ENCODE measurements around the gene MRPL42. TPM values are rescaled to one million over a fixed set of nuclear protein-coding genes. Genes with fewer than 3 reads are reported as not detected.

The MRPL42 gene
- total and polyA plus RNA-seq, 4 donors: 24.5 to 53.3 (median 44.6) TPM

GRCh38 chr12:93524386-93525133, 57.2 kb downstream of the MRPL42 start:
- Histone ChIP-seq H3K27ac (ENCODE audit: low read depth in 1 of 2, low read length in 2 of 2) (no peak overlapping the region), H3K4me3 (ENCODE audit: low read length in 2 of 2) (no peak overlapping the region), H3K9me3 (ENCODE audit: control insufficient read depth, low read length) (no peaks in the 10 kb centered on the region), H3K27me3 (ENCODE audit: control insufficient read depth in 1 of 2, insufficient read depth in 2 of 2, low read length in 1 of 2) (no peaks in the 10 kb centered on the region), H3K4me1 (ENCODE audit: control insufficient read depth in 1 of 2, insufficient read depth in 2 of 2, low read length in 2 of 2) (no peaks in the 10 kb centered on the region), H3K36me3 (ENCODE audit: control insufficient read depth in 1 of 2, insufficient read depth in 2 of 2, low read length in 1 of 2) (no peaks in the 10 kb centered on the region)
- WGBS, 2 donors: 71 to 87% methylated on average over 10 of the region's 10 CpGs
- intact Hi-C loops (cut with DNase I): no loop called here
- ATAC-seq (ENCODE audit: low FRiP score) (no peak), DNase-seq (no peak)

- Histone ChIP-seq H3K27ac (ENCODE audit: low read depth in 1 of 2, low read length in 2 of 2) (no peak overlapping the region), H3K4me1 (ENCODE audit: control insufficient read depth in 1 of 2, insufficient read depth in 2 of 2, low read length in 2 of 2) (no peaks in the 10 kb centered on the region), H3K4me3 (ENCODE audit: low read length in 2 of 2) (no peak overlapping the region), H3K27me3 (ENCODE audit: control insufficient read depth in 1 of 2, insufficient read depth in 2 of 2, low read length in 1 of 2) (no peaks in the 10 kb centered on the region), H3K36me3 (ENCODE audit: control insufficient read depth in 1 of 2, insufficient read depth in 2 of 2, low read length in 1 of 2) (no peaks in the 10 kb centered on the region), H3K9me3 (ENCODE audit: control insufficient read depth, low read length) (no peaks in the 10 kb centered on the region)
- WGBS, 2 donors: 14 to 15% methylated on average over 4 of the region's 4 CpGs
- ATAC-seq (ENCODE audit: low FRiP score): peak; percentile 22
- intact Hi-C loops (cut with DNase I): no loop called here
- DNase-seq: no peak
Observed at GRCh38 chr12:93526786-93527428, 59.6 kb downstream of the MRPL42 start.

GRCh38 chr12:93530358-93530757, 63.0 kb downstream of the MRPL42 start:
- no peaks in the 10 kb centered on the region for H3K27me3 ChIP-seq (ENCODE audit: control insufficient read depth in 1 of 2, insufficient read depth in 2 of 2, low read length in 1 of 2)
- intact Hi-C loops (cut with DNase I): no loop called here
- WGBS, 2 donors: 52 to 56% methylated on average over 5 of the region's 5 CpGs
- no peaks in the 10 kb centered on the region for H3K9me3 ChIP-seq (ENCODE audit: control insufficient read depth, low read length)
- no peak overlapping the region for H3K27ac ChIP-seq (ENCODE audit: low read depth in 1 of 2, low read length in 2 of 2)
- no peak for ATAC-seq (ENCODE audit: low FRiP score)
- H3K36me3 ChIP-seq (ENCODE audit: control insufficient read depth in 1 of 2, insufficient read depth in 2 of 2, low read length in 1 of 2): no peaks in the 10 kb centered on the region
- no peaks in the 10 kb centered on the region for H3K4me1 ChIP-seq (ENCODE audit: control insufficient read depth in 1 of 2, insufficient read depth in 2 of 2, low read length in 2 of 2)
- no peak overlapping the region for H3K4me3 ChIP-seq (ENCODE audit: low read length in 2 of 2)
- no peak for DNase-seq

- 93% methylated on average over 5 of the region's 5 CpGs for WGBS, 2 donors
- H3K36me3 ChIP-seq (ENCODE audit: control insufficient read depth in 1 of 2, insufficient read depth in 2 of 2, low read length in 1 of 2): no peaks in the 10 kb centered on the region
- peaks cover 0 to 3% of the 10 kb centered on the region in 2 donors for H3K4me1 ChIP-seq (ENCODE audit: control insufficient read depth in 1 of 2, insufficient read depth in 2 of 2, low read length in 2 of 2)
- no peaks in the 10 kb centered on the region for H3K9me3 ChIP-seq (ENCODE audit: control insufficient read depth, low read length)
- no peak overlapping the region for H3K27ac ChIP-seq (ENCODE audit: low read depth in 1 of 2, low read length in 2 of 2)
- H3K4me3 ChIP-seq (ENCODE audit: low read length in 2 of 2): no peak overlapping the region
- intact Hi-C loops (cut with DNase I): no loop called here
- DNase-seq (no peak), ATAC-seq (ENCODE audit: low FRiP score) (no peak)
- H3K27me3 ChIP-seq (ENCODE audit: control insufficient read depth in 1 of 2, insufficient read depth in 2 of 2, low read length in 1 of 2): no peaks in the 10 kb centered on the region
Observed at GRCh38 chr12:93533310-93533709, 66.0 kb downstream of the MRPL42 start.

- H3K36me3 ChIP-seq (ENCODE audit: control insufficient read depth in 1 of 2, insufficient read depth in 2 of 2, low read length in 1 of 2): no peaks in the 10 kb centered on the region
- H3K27ac ChIP-seq (ENCODE audit: low read depth in 1 of 2, low read length in 2 of 2): no peak overlapping the region
- intact Hi-C loops (cut with DNase I): no loop called here
- WGBS, 2 donors: 70 to 72% methylated on average over 2 of the region's 2 CpGs
- peaks cover 2% of the 10 kb centered on the region for H3K9me3 ChIP-seq (ENCODE audit: control insufficient read depth, low read length)
- DNase-seq (no peak), ATAC-seq (ENCODE audit: low FRiP score) (no peak)
- H3K27me3 ChIP-seq (ENCODE audit: control insufficient read depth in 1 of 2, insufficient read depth in 2 of 2, low read length in 1 of 2): no peaks in the 10 kb centered on the region
- H3K4me3 ChIP-seq (ENCODE audit: low read length in 2 of 2): no peak overlapping the region
- H3K4me1 ChIP-seq (ENCODE audit: control insufficient read depth in 1 of 2, insufficient read depth in 2 of 2, low read length in 2 of 2): peaks cover 0 to 3% of the 10 kb centered on the region in 2 donors
Observed at GRCh38 chr12:93536111-93536765, 68.9 kb downstream of the MRPL42 start.

GRCh38 chr12:93536766-93537488, 69.6 kb downstream of the MRPL42 start:
- Histone ChIP-seq H3K27ac (ENCODE audit: low read depth in 1 of 2, low read length in 2 of 2) (no peak overlapping the region), H3K36me3 (ENCODE audit: control insufficient read depth in 1 of 2, insufficient read depth in 2 of 2, low read length in 1 of 2) (no peaks in the 10 kb centered on the region), H3K27me3 (ENCODE audit: control insufficient read depth in 1 of 2, insufficient read depth in 2 of 2, low read length in 1 of 2) (no peaks in the 10 kb centered on the region), H3K4me1 (ENCODE audit: control insufficient read depth in 1 of 2, insufficient read depth in 2 of 2, low read length in 2 of 2) (peaks cover 0 to 3% of the 10 kb centered on the region in 2 donors), H3K4me3 (ENCODE audit: low read length in 2 of 2) (no peak overlapping the region), H3K9me3 (ENCODE audit: control insufficient read depth, low read length) (peaks cover 2% of the 10 kb centered on the region)
- ATAC-seq (ENCODE audit: low FRiP score) (peak; percentile 27), DNase-seq (no peak)
- WGBS, 2 donors: 25 to 28% methylated on average over 5 of the region's 5 CpGs
- intact Hi-C loops (cut with DNase I): no loop called here

- DNase-seq: no peak
- peaks cover 0 to 3% of the 10 kb centered on the region in 2 donors for H3K4me1 ChIP-seq (ENCODE audit: control insufficient read depth in 1 of 2, insufficient read depth in 2 of 2, low read length in 2 of 2)
- H3K36me3 ChIP-seq (ENCODE audit: control insufficient read depth in 1 of 2, insufficient read depth in 2 of 2, low read length in 1 of 2): no peaks in the 10 kb centered on the region
- peaks cover 2% of the 10 kb centered on the region for H3K9me3 ChIP-seq (ENCODE audit: control insufficient read depth, low read length)
- H3K27me3 ChIP-seq (ENCODE audit: control insufficient read depth in 1 of 2, insufficient read depth in 2 of 2, low read length in 1 of 2): no peaks in the 10 kb centered on the region
- no peak overlapping the region for H3K27ac ChIP-seq (ENCODE audit: low read depth in 1 of 2, low read length in 2 of 2)
- intact Hi-C loops (cut with DNase I): no loop called here
- H3K4me3 ChIP-seq (ENCODE audit: low read length in 2 of 2): no peak overlapping the region
- 92 to 93% methylated on average over 5 of the region's 5 CpGs for WGBS, 2 donors
- ATAC-seq (ENCODE audit: low FRiP score): no peak
Observed at GRCh38 chr12:93537769-93538168, 70.5 kb downstream of the MRPL42 start.

- Histone ChIP-seq H3K27ac (ENCODE audit: low read depth in 1 of 2, low read length in 2 of 2) (no peak overlapping the region), H3K9me3 (ENCODE audit: control insufficient read depth, low read length) (peaks cover 2% of the 10 kb centered on the region), H3K36me3 (ENCODE audit: control insufficient read depth in 1 of 2, insufficient read depth in 2 of 2, low read length in 1 of 2) (no peaks in the 10 kb centered on the region), H3K27me3 (ENCODE audit: control insufficient read depth in 1 of 2, insufficient read depth in 2 of 2, low read length in 1 of 2) (no peaks in the 10 kb centered on the region), H3K4me1 (ENCODE audit: control insufficient read depth in 1 of 2, insufficient read depth in 2 of 2, low read length in 2 of 2) (peaks cover 0 to 3% of the 10 kb centered on the region in 2 donors), H3K4me3 (ENCODE audit: low read length in 2 of 2) (no peak overlapping the region)
- intact Hi-C loops (cut with DNase I): no loop called here
- ATAC-seq (ENCODE audit: low FRiP score): no peak
- no peak for DNase-seq
- 96 to 100% methylated on average over 4 of the region's 4 CpGs for WGBS, 2 donors
Observed at GRCh38 chr12:93539821-93540220, 72.5 kb downstream of the MRPL42 start.

Data from aorta (tissue), 5 donors.